Activated CD4-positive, CD25-positive, alpha-beta regulatory T cell treated with anti-CD3 and anti-CD28 coated beads, Interleukin-2, amount 50 U/mL, for 72 hours (primary cell): ENCODE data around the gene ITPK1.

Experiments used
- DNase-seq: peaks from one replicate; pipeline ENCODE4 v3.0.0; 2021

Gene ITPK1

GRCh38 chr14:93057586-93058280, 58.0 kb downstream of the ITPK1 start:
- DNase-seq = no peak

- DNase-seq = no peak
Observed at GRCh38 chr14:93056840-93057585, 58.7 kb downstream of the ITPK1 start.

- no peak for DNase-seq
Observed at GRCh38 chr14:93056166-93056839, 59.4 kb downstream of the ITPK1 start.

- no peak for DNase-seq
Observed at GRCh38 chr14:93055651-93056115, 60.0 kb downstream of the ITPK1 start.

GRCh38 chr14:93054876-93055275, 60.8 kb downstream of the ITPK1 start:
- no peak for DNase-seq

GRCh38 chr14:93054006-93054405, 61.7 kb downstream of the ITPK1 start:
- no peak for DNase-seq

GRCh38 chr14:93051600-93052546, 63.9 kb downstream of the ITPK1 start:
- DNase-seq = no peak

GRCh38 chr14:93050761-93051160, 65.0 kb downstream of the ITPK1 start:
- no peak for DNase-seq

GRCh38 chr14:93049867-93050331, 65.8 kb downstream of the ITPK1 start:
- DNase-seq = no peak

- DNase-seq = no peak
Observed at GRCh38 chr14:93049315-93049714, 66.4 kb downstream of the ITPK1 start.

- DNase-seq = no peak
Observed at GRCh38 chr14:93048843-93049242, 66.9 kb downstream of the ITPK1 start.

GRCh38 chr14:93047661-93048060, 68.1 kb downstream of the ITPK1 start:
- DNase-seq = no peak

- DNase-seq = no peak
Observed at GRCh38 chr14:93047157-93047556, 68.6 kb downstream of the ITPK1 start.

GRCh38 chr14:93046705-93047050, 69.0 kb downstream of the ITPK1 start:
- no peak for DNase-seq

- DNase-seq = no peak
Observed at GRCh38 chr14:93045965-93046704, 69.6 kb downstream of the ITPK1 start.

- DNase-seq = no peak
Observed at GRCh38 chr14:93045211-93045674, 70.5 kb downstream of the ITPK1 start.

- no peak for DNase-seq
Observed at GRCh38 chr14:93044556-93044955, 71.2 kb downstream of the ITPK1 start.

- no peak for DNase-seq
Observed at GRCh38 chr14:93044121-93044520, 71.6 kb downstream of the ITPK1 start.

GRCh38 chr14:93042968-93043940, 72.5 kb downstream of the ITPK1 start:
- DNase-seq = no peak

GRCh38 chr14:93041830-93042229, 73.9 kb downstream of the ITPK1 start:
- DNase-seq = no peak

- DNase-seq = no peak
Observed at GRCh38 chr14:93040982-93041381, 74.7 kb downstream of the ITPK1 start.
